Activated CD4-positive, alpha-beta memory T cell treated with anti-CD3 and anti-CD28 coated beads for 36 hours (primary cell): Measurements from ENCODE around the gene RAB3B. TPM values are rescaled to one million over a fixed set of nuclear protein-coding genes. Genes with fewer than 3 reads are reported as not detected.

Experiments
- CTCF ChIA-PET: fragments of 350-600 bp; sonication (Branson Sonifier 250); formaldehyde crosslinking; loops from one replicate; lab custom pipeline; 2021; ENCODE audit warnings: antibody characterized with exemption, inconsistent platforms; lab: Charles Lee
- POLR2A ChIA-PET: fragments of 350-600 bp; sonication (Branson Sonifier 250); formaldehyde crosslinking; loops from one replicate; lab custom pipeline; 2021; ENCODE audit warnings: antibody characterized with exemption; lab: Charles Lee
- DNase-seq: peaks from one replicate; pipeline ENCODE4 v3.0.0-alpha.2; 2020
- H3K27ac Mint-ChIP-seq: one replicate; pipeline ENCODE4 v1.8.0; 2021; ENCODE audit warnings: mixed read lengths
- H3K27me3 Mint-ChIP-seq: one replicate; pipeline ENCODE4 v1.8.0; 2021; ENCODE audit warnings: mixed read lengths
- H3K36me3 Mint-ChIP-seq: one replicate; pipeline ENCODE4 v1.8.0; 2021; ENCODE audit warnings: mixed read lengths
- H3K4me1 Mint-ChIP-seq: one replicate; pipeline ENCODE4 v1.8.0; 2021; ENCODE audit warnings: low read depth, mixed read lengths
- H3K4me3 Mint-ChIP-seq: one replicate; pipeline ENCODE4 v1.8.0; 2021; ENCODE audit warnings: mild to moderate bottlenecking, mixed read lengths
- H3K9me3 Mint-ChIP-seq: one replicate; pipeline ENCODE4 v1.8.0; 2021; ENCODE audit warnings: mixed read lengths
- intact Hi-C: fragments of 100-400 bp; cut with micrococcal nuclease; formaldehyde crosslinking; loops from one replicate; pipeline ENCODE4 v1.15.1; 2023
- total RNA-seq, 2 experiments: library from RNA; stranded (reverse); gene quantifications; one replicate each; pipeline ENCODE4 v1.2.3, GENCODE V29; 2021

The RAB3B gene
- total RNA-seq, 2 experiments from 2014 or later: 0.17 to 0.21 TPM

DNA sequence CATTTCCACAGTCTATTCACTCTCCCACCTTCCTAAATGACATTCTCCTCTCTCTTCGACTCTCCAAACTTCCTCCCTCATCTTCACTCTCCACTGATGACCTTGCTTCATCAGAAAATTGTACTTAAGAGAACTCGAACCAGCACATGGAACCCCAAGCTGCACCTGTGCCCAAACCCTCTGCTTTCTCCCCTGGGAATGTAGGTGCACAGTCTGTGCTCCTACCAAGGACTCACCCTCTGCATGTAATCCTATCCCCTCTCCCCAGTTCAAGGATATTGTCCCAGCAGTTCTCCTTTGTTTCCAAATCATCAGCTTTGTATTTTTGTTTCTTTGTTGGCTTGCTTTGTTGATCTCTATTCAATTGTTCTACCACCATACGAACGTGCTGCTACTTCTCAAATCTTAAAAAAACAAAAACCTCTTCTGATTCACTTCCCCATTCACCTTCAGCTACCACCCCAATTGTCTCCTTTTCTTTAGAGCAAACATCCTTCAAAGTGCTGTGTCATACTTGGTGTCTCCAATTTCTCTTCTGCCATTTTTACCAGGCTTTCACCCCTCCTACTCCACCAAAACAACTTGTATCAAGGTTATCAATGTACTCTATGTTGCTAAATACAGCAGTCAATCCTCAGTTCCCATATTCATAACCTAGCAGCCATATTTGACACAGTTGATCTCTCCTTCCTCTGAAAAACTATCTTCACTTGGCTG lies 26.8 kb downstream of the RAB3B start:
- DNase-seq: no peak
- Mint-ChIP-seq H3K4me1 (no peaks in the 10 kb centered on the region), H3K9me3 (no peaks in the 10 kb centered on the region), H3K27ac (no peak overlapping the region), H3K4me3 (no peak overlapping the region), H3K36me3 (no peaks in the 10 kb centered on the region), H3K27me3 (no peaks in the 10 kb centered on the region)
- CTCF ChIA-PET: interaction anchor here (0.6 kb wide), 1 partner anchor 66 kb away, joined by 3 read pairs; no protein-coding TSS in a partner anchor
- intact Hi-C loops: no loop called here
- POLR2A ChIA-PET: interaction anchor here (0.6 kb wide), 1 partner anchor 80 kb away, joined by 3 read pairs; no protein-coding TSS in a partner anchor

DNA sequence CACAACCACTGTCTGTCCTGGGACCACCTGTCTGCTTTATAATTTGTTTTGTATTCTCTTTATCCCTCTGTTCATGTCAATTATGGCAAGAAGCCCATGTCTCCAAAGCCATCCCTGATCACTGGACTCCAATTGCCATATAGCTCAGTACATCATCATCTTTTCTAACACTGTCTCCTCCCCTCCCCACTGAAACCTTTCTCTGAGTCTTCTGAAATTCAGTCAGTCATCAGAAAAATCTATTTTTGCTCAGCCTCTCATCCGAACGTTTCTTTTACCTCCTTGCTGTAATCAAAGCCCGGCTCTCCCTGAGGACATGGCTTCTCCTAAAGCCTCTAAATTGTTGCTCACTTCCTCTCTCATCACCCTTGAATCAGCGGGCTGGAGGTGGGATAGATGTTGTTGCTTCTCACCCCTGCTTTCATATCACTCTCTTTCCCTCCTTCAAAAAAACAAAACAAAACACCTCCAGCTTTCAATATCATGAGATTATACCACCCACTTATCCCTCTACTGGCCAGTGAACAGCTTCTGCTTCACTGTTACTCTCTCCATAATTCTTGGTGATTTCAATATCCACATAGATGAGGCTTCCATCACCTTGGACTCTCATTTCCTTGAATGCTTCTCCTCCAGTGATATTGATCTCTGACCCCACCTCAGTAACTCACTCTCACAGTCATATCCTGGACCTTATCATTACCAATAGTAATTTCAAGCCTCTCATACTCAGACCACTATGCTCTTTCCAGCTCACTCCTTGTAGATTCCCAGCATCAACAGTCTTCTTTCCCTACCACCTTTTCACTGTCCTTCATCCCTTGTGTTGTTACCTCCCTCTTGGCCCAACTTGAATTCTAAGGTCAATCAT lies 27.8 kb downstream of the RAB3B start:
- POLR2A ChIA-PET: no interaction called here
- H3K9me3 Mint-ChIP-seq: no peaks in the 10 kb centered on the region
- CTCF ChIA-PET: interaction anchor here (0.6 kb wide), 1 partner anchor 65 kb away, joined by 3 read pairs; no protein-coding TSS in a partner anchor
- intact Hi-C loops: no loop called here
- H3K27me3 Mint-ChIP-seq: no peaks in the 10 kb centered on the region
- no peak overlapping the region for H3K4me3 Mint-ChIP-seq
- H3K27ac Mint-ChIP-seq: no peak overlapping the region
- H3K4me1 Mint-ChIP-seq: no peaks in the 10 kb centered on the region
- DNase-seq: no peak
- no peaks in the 10 kb centered on the region for H3K36me3 Mint-ChIP-seq

DNA sequence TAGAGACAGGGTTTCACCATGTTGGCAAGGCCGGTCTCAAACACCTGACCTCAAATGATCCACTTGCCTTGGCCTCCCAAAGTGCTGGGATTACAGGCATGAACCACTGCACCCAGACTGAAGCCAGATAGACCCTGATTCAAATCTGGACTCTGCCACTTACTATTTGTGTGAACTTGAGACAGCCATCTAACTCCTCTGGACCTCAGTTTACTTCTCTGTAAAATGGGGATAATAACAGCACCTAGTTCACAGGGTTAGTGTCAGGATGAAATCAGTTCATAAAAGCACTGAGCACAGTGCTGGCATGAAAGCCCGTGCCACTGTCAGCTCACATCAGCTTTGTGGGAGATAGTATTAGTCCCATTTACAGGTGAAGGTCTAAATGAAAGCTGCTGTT lies 28.5 kb downstream of the RAB3B start:
- Mint-ChIP-seq H3K27me3 (no peaks in the 10 kb centered on the region), H3K4me3 (no peak overlapping the region), H3K27ac (no peak overlapping the region), H3K36me3 (no peaks in the 10 kb centered on the region), H3K9me3 (no peaks in the 10 kb centered on the region), H3K4me1 (no peaks in the 10 kb centered on the region)
- CTCF ChIA-PET: no interaction called here
- POLR2A ChIA-PET: no interaction called here
- no peak for DNase-seq
- intact Hi-C loops: no loop called here

DNA sequence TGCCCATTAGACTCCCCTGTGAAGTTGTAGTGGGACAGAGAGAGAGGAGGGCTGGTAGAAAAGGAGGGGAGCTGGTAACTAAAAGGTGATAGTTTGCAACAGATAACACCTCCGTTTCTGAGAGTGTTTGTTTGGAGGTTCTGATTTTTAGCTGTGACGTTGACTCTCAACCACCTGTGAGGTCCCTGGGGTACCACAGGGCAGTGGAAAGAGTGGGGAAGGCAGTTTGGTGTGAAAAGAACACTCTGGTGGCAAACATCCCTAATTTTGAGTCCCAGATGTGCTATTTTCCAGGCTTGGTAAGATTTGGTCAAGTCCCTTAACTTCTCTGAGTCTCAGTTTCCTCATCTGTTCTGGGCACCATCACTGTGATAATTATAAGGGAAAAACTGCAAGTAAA lies 29.3 kb downstream of the RAB3B start:
- CTCF ChIA-PET: no interaction called here
- Mint-ChIP-seq H3K4me1 (no peaks in the 10 kb centered on the region), H3K27me3 (no peaks in the 10 kb centered on the region), H3K36me3 (no peaks in the 10 kb centered on the region), H3K4me3 (no peak overlapping the region), H3K27ac (no peak overlapping the region), H3K9me3 (no peaks in the 10 kb centered on the region)
- POLR2A ChIA-PET: no interaction called here
- no peak for DNase-seq
- intact Hi-C loops: no loop called here

DNA sequence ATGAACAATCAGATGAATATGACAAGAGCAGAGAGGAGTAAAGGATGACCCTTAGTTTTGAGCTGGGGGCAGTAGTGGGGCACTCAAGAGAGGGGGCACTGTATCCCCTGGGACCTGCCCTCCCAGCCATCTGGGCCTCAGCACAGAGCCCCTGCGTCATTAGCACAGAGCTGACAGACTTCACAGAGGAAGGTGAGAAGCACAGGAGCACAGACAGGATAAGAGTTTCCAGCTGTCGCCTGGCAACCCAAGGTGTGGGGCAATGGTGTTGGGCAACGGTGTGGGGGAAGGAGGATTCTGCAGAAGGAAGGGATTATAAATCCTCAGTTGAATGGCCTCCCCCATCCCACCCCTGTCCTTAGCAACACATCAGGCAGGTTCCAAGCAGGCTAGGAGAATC lies 30.2 kb downstream of the RAB3B start:
- POLR2A ChIA-PET: no interaction called here
- CTCF ChIA-PET: no interaction called here

DNA sequence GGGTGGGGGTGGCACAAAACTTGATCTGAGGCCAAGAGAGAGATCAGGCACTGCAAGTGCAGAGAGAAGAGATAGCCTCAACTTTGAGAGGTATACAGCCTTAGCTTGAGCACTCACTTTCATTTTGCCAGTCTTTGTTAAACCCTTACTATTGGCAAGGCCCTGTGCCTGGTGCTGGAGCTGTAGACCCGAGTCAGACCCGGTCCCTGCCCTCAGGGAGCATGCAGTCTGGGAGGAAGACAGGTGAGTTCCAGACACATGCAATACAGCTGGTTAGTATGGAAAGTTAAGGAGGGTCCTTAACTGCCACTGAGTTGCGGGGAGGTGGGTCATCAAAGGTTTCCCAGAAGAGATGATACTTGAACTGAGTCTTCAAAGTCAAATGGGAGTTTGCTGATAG lies 31.7 kb downstream of the RAB3B start:
- intact Hi-C loops: no loop called here
- Mint-ChIP-seq H3K9me3 (no peaks in the 10 kb centered on the region), H3K36me3 (no peaks in the 10 kb centered on the region), H3K27ac (no peak overlapping the region), H3K4me3 (no peak overlapping the region), H3K4me1 (no peaks in the 10 kb centered on the region), H3K27me3 (no peaks in the 10 kb centered on the region)
- POLR2A ChIA-PET: no interaction called here
- CTCF ChIA-PET: no interaction called here
- DNase-seq: no peak

More for the DNA sequence above, 30.2 kb downstream of the RAB3B start:
- Mint-ChIP-seq H3K27ac (no peak overlapping the region), H3K4me3 (no peak overlapping the region), H3K36me3 (no peaks in the 10 kb centered on the region), H3K27me3 (no peaks in the 10 kb centered on the region), H3K9me3 (no peaks in the 10 kb centered on the region), H3K4me1 (no peaks in the 10 kb centered on the region)
- no peak for DNase-seq
- intact Hi-C loops: no loop called here

DNA sequence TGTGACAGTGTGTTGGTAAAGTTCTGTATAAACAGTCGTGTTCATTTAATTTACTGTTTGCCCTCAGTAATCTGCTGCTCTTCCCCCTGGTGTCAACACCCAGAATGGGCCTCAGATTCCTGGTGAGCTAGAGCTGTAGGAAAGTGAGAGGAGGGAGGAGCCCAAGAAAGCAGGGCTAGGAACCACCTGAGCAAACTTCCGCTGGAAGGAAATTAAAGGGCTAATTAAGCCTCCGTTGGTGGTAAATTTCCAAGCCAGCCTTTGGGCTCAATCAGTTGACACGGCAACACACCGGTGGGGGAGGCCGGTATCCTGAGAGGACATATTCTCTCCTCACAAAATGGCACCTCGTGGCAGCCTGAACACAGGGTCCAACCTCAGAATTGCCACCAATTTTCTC lies 32.9 kb downstream of the RAB3B start:
- no peaks in the 10 kb centered on the region for H3K4me1 Mint-ChIP-seq
- CTCF ChIA-PET: no interaction called here
- no peaks in the 10 kb centered on the region for H3K36me3 Mint-ChIP-seq
- no peak for DNase-seq
- POLR2A ChIA-PET: no interaction called here
- intact Hi-C loops: no loop called here
- H3K27me3 Mint-ChIP-seq: no peaks in the 10 kb centered on the region
- H3K9me3 Mint-ChIP-seq: no peaks in the 10 kb centered on the region
- H3K27ac Mint-ChIP-seq: no peak overlapping the region
- no peak overlapping the region for H3K4me3 Mint-ChIP-seq

DNA sequence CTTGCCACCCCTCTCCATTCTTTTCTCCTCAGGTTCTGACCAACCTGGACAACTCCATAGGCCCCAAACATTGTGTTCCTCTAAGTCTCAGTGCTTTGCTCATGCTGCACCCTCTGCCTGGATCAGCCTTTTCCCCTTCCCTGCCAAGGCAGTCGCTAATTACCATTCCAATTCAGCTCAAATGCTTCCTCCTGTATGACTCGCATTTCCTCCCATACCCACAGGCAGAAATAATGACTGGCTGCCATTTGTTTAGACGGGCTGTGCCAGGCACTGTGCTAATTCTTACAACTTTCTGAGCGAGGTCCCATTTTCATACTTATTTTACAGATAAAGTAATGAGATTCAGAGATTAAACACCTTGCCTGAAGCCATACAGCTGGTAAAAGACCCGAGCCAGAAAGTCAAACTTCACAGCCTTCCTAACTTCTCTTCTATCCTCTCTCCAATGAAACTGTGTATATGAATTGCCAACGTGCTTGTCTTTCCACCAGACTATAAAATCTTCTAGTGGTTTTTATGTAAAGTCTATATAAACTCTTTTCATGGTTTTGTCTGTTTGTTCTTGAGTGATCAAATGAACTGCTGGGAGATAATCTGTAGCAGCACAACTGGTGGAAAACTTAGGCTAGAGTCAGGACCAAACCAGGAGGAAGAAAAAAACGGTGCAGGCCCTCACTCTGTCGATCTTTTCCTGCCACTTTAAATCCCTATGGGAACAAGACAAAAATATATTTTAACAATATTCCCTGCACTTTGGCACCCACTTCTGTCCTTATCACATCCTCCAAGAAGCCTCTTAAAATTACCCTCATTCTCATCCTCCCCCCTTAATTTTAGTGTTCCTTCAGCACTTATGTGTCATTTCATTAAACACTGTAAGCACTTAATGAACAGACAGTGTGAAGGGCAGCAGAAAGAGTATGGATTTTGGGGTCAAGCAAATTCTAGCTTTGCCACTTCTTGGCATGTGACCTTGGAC lies 33.7 kb downstream of the RAB3B start:
- ChIA-PET POLR2A (no interaction called here), CTCF (no interaction called here)
- DNase-seq: no peak
- Mint-ChIP-seq H3K9me3 (no peaks in the 10 kb centered on the region), H3K27ac (no peak overlapping the region), H3K4me3 (no peak overlapping the region), H3K36me3 (no peaks in the 10 kb centered on the region), H3K4me1 (no peaks in the 10 kb centered on the region), H3K27me3 (no peaks in the 10 kb centered on the region)
- intact Hi-C loops: no loop called here

DNA sequence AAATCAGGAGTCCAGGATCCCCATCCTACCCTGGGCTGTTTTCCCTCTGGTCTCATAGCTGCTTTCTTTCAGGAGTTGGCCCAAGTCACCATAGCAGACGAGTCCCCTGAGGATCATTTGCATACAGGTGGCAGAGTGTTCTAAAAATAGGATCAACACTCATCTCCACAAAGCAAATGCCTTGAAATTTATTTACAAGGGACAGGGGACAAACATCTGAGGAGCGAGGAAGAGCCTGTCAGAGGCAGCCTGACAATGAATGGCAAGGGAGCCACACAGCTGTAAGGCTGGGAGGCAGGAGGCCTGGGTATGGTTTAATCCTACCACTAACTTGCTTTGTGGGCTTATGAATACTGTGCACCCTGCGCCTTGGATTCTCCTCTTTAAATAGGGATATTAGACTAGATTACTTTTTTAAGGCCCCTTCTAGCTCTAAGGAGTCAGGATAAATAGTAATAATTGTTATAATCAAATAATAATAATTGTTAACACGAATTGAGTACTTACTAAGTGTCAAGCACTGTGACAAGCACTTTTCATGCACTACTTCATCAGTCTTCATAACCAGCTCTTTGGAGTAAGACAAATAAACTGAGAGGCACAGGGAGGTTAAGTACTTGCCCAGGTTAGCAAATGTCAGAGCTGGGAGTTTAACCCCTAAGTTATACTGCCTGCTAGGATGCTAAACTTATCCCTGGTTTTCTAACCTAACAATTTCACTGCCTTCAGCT lies 34.5 kb downstream of the RAB3B start:
- no peak for DNase-seq
- ChIA-PET CTCF (no interaction called here), POLR2A (no interaction called here)
- H3K36me3 Mint-ChIP-seq: no peaks in the 10 kb centered on the region
- no peak overlapping the region for H3K4me3 Mint-ChIP-seq
- no peak overlapping the region for H3K27ac Mint-ChIP-seq
- no peaks in the 10 kb centered on the region for H3K4me1 Mint-ChIP-seq
- no peaks in the 10 kb centered on the region for H3K9me3 Mint-ChIP-seq
- H3K27me3 Mint-ChIP-seq: no peaks in the 10 kb centered on the region
- intact Hi-C loops: no loop called here

DNA sequence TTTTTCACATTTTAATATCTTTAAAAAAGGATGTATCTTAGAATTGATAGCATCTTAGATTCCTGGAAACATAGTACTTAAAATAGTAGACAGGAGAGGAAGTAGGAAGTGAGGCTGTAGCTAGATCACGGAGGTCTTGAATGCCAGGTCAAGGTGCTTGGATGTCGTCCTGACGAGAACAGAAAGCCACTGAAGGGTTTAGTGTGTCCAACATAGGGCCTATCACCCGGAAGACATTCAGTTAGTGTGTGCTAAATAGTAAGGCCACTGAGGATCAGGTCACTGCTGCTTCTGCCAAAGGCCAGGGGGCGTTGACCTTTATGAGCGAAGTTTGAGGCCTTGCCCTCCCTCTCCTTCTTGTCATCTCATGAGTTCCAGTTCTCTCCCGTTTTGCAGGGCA lies 35.7 kb downstream of the RAB3B start:
- intact Hi-C loops: no loop called here
- no peak for DNase-seq
- Mint-ChIP-seq H3K4me1 (no peaks in the 10 kb centered on the region), H3K36me3 (no peaks in the 10 kb centered on the region), H3K27ac (no peak overlapping the region), H3K9me3 (peaks cover 1% of the 10 kb centered on the region), H3K27me3 (no peaks in the 10 kb centered on the region), H3K4me3 (no peak overlapping the region)
- ChIA-PET CTCF (interaction anchor here (1.3 kb wide), 1 partner anchor 58 kb away, joined by 4 read pairs; no protein-coding TSS in a partner anchor), POLR2A (no interaction called here)

DNA sequence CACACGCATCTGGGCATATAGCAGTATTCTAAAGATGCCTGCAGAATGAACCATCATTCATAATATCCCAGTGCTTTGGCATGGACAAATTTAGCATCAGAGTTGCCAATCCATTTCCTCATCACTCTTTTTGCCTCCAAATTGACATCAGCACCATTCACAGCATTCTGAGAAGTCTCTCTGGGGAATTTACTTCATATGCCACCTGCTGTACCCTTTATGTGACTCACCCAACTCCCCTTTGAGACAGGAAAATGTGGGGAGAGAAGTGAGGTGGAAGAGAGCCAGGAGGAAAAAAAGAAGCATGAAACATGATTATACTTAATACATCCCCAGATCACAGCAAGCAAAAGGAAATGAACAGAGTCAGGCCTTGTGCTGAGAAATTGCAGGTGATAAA lies 37.4 kb downstream of the RAB3B start:
- no peaks in the 10 kb centered on the region for H3K27me3 Mint-ChIP-seq
- intact Hi-C loops: no loop called here
- no peak overlapping the region for H3K27ac Mint-ChIP-seq

More for the DNA sequence above, 37.4 kb downstream of the RAB3B start:
- peaks cover 2% of the 10 kb centered on the region for H3K9me3 Mint-ChIP-seq
- no peak overlapping the region for H3K4me3 Mint-ChIP-seq
- no peaks in the 10 kb centered on the region for H3K36me3 Mint-ChIP-seq
- CTCF ChIA-PET: no interaction called here
- POLR2A ChIA-PET: no interaction called here
- no peak for DNase-seq
- H3K4me1 Mint-ChIP-seq: no peaks in the 10 kb centered on the region
